Ovary (tissue), 3 donors: Measurements from ENCODE around the gene CNMD.

ENCODE experiments used
- CTCF ChIP-seq, 3 donors: fragments of 450-650 bp in 2 of 3; fragments of 200-600 bp in 1 of 3; IDR thresholded peaks; one replicate each; pipeline versions ENCODE4 v1.5.1 to v1.8.0; 2016 to 2022; ENCODE audit warnings: antibody characterized with exemption in 3 of 3, mild to moderate bottlenecking in 1 of 3
- POLR2A ChIP-seq: fragments of 450-650 bp; IDR thresholded peaks from one replicate; pipeline ENCODE4 v1.6.1; 2017; ENCODE audit warnings: antibody characterized with exemption, mild to moderate bottlenecking, moderate library complexity
- donor health status: DM: no; HTN: no; CAD: no.

GRCh38 chr13:52664272-52664671 is 75.3 kb downstream of the CNMD start:
- TF ChIP-seq CTCF (IDR thresholded peaks at IDR 0.05) (no peak), POLR2A (no peak)
